Caco-2 (cell line): ENCODE measurements around the gene DIRAS1. TPM values are rescaled to one million over a fixed set of nuclear protein-coding genes. Genes with fewer than 3 reads are reported as not detected.

ENCODE experiments used
- BruUV-seq: library from RNA; stranded (reverse); fragments of 400-500 nt; replicated peaks from 2 replicates; lab custom pipeline; 2021; lab: Mats Ljungman, UMichigan
- CTCF ChIA-PET: fragments of 300-600 bp; sonication (Branson Sonifier 250); formaldehyde crosslinking; loops from one replicate; lab custom pipeline; 2022; ENCODE audit warnings: antibody characterized with exemption; lab: Charles Lee
- POLR2A ChIA-PET: fragments of 300-600 bp; sonication (Branson Sonifier 250); formaldehyde crosslinking; loops from one replicate; lab custom pipeline; 2022; ENCODE audit warnings: antibody characterized with exemption; lab: Charles Lee
- DNase-seq, 2 experiments: peaks; one replicate each; pipeline versions ENCODE4 v3.0.0 to v3.0.0-alpha.2; 2020 to 2022
- H3K27me3 ChIP-seq: replicated peaks from 2 replicates; pipeline ENCODE4 v1.6.0; 2011; ENCODE audit warnings: low read length; ENCODE audit not compliant: control insufficient read depth, insufficient read depth
- H3K36me3 ChIP-seq: 2 replicates; pipeline ENCODE4 v1.5.1; 2011; ENCODE audit warnings: low read length; ENCODE audit not compliant: control insufficient read depth, insufficient read depth
- H3K4me1 ChIP-seq: fragments of 250-450 bp; sonication (Bioruptor Pico); 2 replicates; pipeline ENCODE4 v1.5.1; 2020; ENCODE audit warnings: mild to moderate bottlenecking
- H3K4me3 ChIP-seq: 2 replicates; pipeline ENCODE4 v1.5.1; 2011; ENCODE audit warnings: low read depth, mild to moderate bottlenecking, control low read depth, low read length
- H3K9me3 ChIP-seq: fragments of 250-450 bp; sonication (Bioruptor Pico); 2 replicates; pipeline ENCODE4 v1.5.1; 2020; ENCODE audit warnings: mild to moderate bottlenecking, moderate library complexity
- H3K27ac Mint-ChIP-seq: one replicate; pipeline ENCODE4 v1.8.0; 2022; ENCODE audit warnings: mixed read lengths; ENCODE audit not compliant: unreplicated experiment
- H3K27me3 Mint-ChIP-seq: one replicate; pipeline ENCODE4 v1.8.0; 2022; ENCODE audit warnings: mixed read lengths; ENCODE audit not compliant: insufficient read depth, unreplicated experiment
- H3K36me3 Mint-ChIP-seq: one replicate; pipeline ENCODE4 v1.8.0; 2022; ENCODE audit warnings: mild to moderate bottlenecking, mixed read lengths; ENCODE audit not compliant: insufficient read depth, unreplicated experiment
- H3K4me1 Mint-ChIP-seq: one replicate; pipeline ENCODE4 v1.8.0; 2022; ENCODE audit warnings: low read depth, mixed read lengths; ENCODE audit not compliant: unreplicated experiment
- H3K4me3 Mint-ChIP-seq: one replicate; pipeline ENCODE4 v1.8.0; 2022; ENCODE audit warnings: mild to moderate bottlenecking, moderate library complexity, mixed read lengths; ENCODE audit not compliant: unreplicated experiment
- H3K9me3 Mint-ChIP-seq: one replicate; pipeline ENCODE4 v1.8.0; 2022; ENCODE audit warnings: mixed read lengths; ENCODE audit not compliant: unreplicated experiment
- intact Hi-C: fragments of 100-400 bp; cut with micrococcal nuclease; formaldehyde crosslinking; loops from one replicate; pipeline ENCODE4 v1.10.0; 2022; ENCODE audit not compliant: unreplicated experiment
- total RNA-seq: library from RNA; stranded (reverse); gene quantifications from 2 replicates; pipeline ENCODE4 v1.2.3, GENCODE V29; 2022
- TF ChIP-seq, protein P1 (sequence below), 2 experiments: fragments of 200-600 bp in 1 of 2; IDR thresholded peaks; 1 replicate in 1 of 2; 2 replicates in 1 of 2; pipeline versions ENCODE4 v1.5.1 to v1.8.0; 2011 to 2022; ENCODE audit warnings: antibody characterized with exemption in 1 of 2, control low read depth in 1 of 2, inconsistent platforms in 1 of 2, low read depth in 1 of 2, low read length in 1 of 2, mild to moderate bottlenecking in 1 of 2, moderate library complexity in 1 of 2; ENCODE audit not compliant: insufficient read depth in 1 of 2, severe bottlenecking in 1 of 2, unreplicated experiment in 1 of 2

The DIRAS1 gene
- total RNA-seq, 1 experiment from 2014 or later = 2.3 TPM

DNA sequence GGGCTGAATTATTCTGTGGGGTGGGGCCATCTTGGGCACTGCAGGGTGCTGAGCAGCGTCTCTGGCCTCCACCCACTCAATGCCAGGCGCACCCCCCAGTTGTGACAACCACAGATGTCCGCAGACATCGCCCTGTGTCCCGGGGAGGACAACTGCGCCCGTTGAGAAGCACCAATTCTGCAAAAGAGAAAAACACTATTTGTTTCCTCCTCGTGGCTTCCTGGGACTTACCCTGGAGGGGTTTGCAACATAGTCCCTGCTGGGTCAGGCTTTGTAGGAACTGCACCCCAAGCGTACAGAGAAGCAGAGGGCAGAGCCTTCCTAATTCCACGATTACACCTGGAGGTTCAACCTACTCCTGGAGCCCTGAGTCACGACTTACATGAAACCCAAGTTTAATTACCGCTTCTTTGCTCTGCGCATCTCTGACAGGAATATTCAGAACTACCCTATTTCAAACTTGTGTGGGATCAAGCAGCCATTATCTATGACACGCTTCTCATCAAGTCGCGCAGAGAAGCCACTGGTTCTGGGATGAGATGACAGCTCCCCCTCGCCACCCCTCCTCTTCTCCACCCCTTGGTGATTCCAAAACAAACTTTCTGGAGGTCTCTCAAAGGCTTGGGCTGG, 29.8 kb upstream of the DIRAS1 start:
- H3K27me3 Mint-ChIP-seq = no peaks in the 10 kb centered on the region
- H3K4me3 Mint-ChIP-seq = no peak overlapping the region
- no peak overlapping the region for H3K4me3 ChIP-seq
- no peaks in the 10 kb centered on the region for H3K9me3 ChIP-seq
- H3K9me3 Mint-ChIP-seq = no peaks in the 10 kb centered on the region
- TF ChIP-seq, protein P1, sequence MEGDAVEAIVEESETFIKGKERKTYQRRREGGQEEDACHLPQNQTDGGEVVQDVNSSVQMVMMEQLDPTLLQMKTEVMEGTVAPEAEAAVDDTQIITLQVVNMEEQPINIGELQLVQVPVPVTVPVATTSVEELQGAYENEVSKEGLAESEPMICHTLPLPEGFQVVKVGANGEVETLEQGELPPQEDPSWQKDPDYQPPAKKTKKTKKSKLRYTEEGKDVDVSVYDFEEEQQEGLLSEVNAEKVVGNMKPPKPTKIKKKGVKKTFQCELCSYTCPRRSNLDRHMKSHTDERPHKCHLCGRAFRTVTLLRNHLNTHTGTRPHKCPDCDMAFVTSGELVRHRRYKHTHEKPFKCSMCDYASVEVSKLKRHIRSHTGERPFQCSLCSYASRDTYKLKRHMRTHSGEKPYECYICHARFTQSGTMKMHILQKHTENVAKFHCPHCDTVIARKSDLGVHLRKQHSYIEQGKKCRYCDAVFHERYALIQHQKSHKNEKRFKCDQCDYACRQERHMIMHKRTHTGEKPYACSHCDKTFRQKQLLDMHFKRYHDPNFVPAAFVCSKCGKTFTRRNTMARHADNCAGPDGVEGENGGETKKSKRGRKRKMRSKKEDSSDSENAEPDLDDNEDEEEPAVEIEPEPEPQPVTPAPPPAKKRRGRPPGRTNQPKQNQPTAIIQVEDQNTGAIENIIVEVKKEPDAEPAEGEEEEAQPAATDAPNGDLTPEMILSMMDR (IDR thresholded peaks at IDR 0.05; ENCODE audit: insufficient read depth in 1 of 2, low read depth in 1 of 2, low read length in 1 of 2, severe bottlenecking in 1 of 2, unreplicated experiment in 1 of 2) = no peak
- no peaks in the 10 kb centered on the region for H3K4me1 ChIP-seq
- CTCF ChIA-PET = interaction anchor here (2.4 to 2.5 kb wide), 2 partner anchors 90 to 103 kb away, joined by 17 to 18 read pairs; no protein-coding TSS in a partner anchor
- no peak for DNase-seq
- no peaks in the 10 kb centered on the region for H3K27me3 ChIP-seq
- POLR2A ChIA-PET = no interaction called here
- no TSS peak for BruUV-seq
- no peaks in the 10 kb centered on the region for H3K36me3 ChIP-seq
- H3K36me3 Mint-ChIP-seq = peaks cover 29% of the 10 kb centered on the region
- intact Hi-C loops = no loop called here
- no peaks in the 10 kb centered on the region for H3K4me1 Mint-ChIP-seq
- no peak overlapping the region for H3K27ac Mint-ChIP-seq

DNA sequence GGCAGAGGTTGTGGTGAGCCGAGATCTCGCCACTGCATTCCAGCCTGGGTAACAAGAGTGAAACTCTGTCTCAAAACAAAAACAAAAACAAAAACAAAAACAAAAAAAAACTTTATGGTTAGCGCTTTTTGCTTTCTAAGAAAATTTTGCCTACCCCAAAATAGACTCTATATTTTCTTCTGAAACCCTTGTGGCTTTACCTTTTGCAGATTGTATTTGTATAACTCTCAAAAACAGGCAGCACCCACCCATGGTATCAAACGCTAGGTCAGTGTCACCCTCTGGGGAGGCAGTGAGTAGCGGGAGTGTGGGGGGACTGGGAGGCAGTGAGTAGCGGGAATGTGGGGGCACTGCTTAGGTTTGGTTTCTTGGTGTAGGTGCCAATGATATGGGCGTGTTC, 26.2 kb upstream of the DIRAS1 start:
- no peak for DNase-seq
- no peak overlapping the region for H3K4me3 Mint-ChIP-seq
- H3K27ac Mint-ChIP-seq = no peak overlapping the region
- Histone ChIP-seq H3K27me3 (no peaks in the 10 kb centered on the region), H3K9me3 (no peaks in the 10 kb centered on the region), H3K36me3 (no peaks in the 10 kb centered on the region), H3K4me1 (no peaks in the 10 kb centered on the region), H3K4me3 (no peak overlapping the region)
- BruUV-seq = no TSS peak
- intact Hi-C loops = no loop called here
- TF ChIP-seq, protein P1 (IDR thresholded peaks at IDR 0.05; ENCODE audit: insufficient read depth in 1 of 2, low read depth in 1 of 2, low read length in 1 of 2, severe bottlenecking in 1 of 2, unreplicated experiment in 1 of 2) = no peak
- peaks cover 2% of the 10 kb centered on the region for H3K36me3 Mint-ChIP-seq
- POLR2A ChIA-PET = no interaction called here
- H3K4me1 Mint-ChIP-seq = no peaks in the 10 kb centered on the region
- CTCF ChIA-PET = interaction anchor here (0.7 to 1.0 kb wide), 2 partner anchors 99 to 552 kb away, joined by 4 to 6 read pairs; no protein-coding TSS in a partner anchor
- no peaks in the 10 kb centered on the region for H3K9me3 Mint-ChIP-seq
- H3K27me3 Mint-ChIP-seq = no peaks in the 10 kb centered on the region

DNA sequence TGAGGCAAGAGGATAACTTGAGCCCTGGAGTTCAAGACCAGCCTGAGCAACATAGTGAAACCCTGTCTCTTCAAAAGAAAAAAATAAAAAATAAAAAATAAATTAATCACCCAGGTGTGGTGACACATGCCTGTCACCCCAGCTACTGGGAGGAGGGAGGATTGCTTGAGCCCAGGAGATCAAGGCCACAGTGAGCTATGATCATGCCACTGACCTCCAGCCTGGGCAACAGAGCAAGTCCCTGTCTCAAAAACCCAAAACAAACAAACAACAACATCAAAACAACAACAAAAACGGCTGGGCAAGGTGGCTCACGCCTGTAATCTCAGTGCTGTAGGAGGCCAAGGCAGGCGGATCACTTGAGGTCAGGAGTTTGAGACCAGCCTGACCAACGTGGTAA, 22.9 kb upstream of the DIRAS1 start:
- Mint-ChIP-seq H3K36me3 (no peaks in the 10 kb centered on the region), H3K4me1 (no peaks in the 10 kb centered on the region), H3K4me3 (no peak overlapping the region), H3K27me3 (no peaks in the 10 kb centered on the region), H3K27ac (no peak overlapping the region), H3K9me3 (no peaks in the 10 kb centered on the region)
- TF ChIP-seq, protein P1 (IDR thresholded peaks at IDR 0.05; ENCODE audit: insufficient read depth in 1 of 2, low read depth in 1 of 2, low read length in 1 of 2, severe bottlenecking in 1 of 2, unreplicated experiment in 1 of 2) = no peak
- H3K4me3 ChIP-seq = no peak overlapping the region
- intact Hi-C loops = no loop called here
- no peaks in the 10 kb centered on the region for H3K27me3 ChIP-seq
- no TSS peak for BruUV-seq
- no peaks in the 10 kb centered on the region for H3K4me1 ChIP-seq
- no peaks in the 10 kb centered on the region for H3K9me3 ChIP-seq
- DNase-seq = no peak
- POLR2A ChIA-PET = interaction anchor here (0.6 kb wide), 1 partner anchor 12 kb away, joined by 5 read pairs; no protein-coding TSS in a partner anchor
- no peaks in the 10 kb centered on the region for H3K36me3 ChIP-seq
- CTCF ChIA-PET = no interaction called here
